Testis (tissue), 2 donors: ENCODE results near the gene GRAMD1B.

ENCODE experiments used
- POLR2A ChIP-seq: fragments of 450-650 bp; IDR thresholded peaks from one replicate; pipeline ENCODE4 v1.6.1; 2017; ENCODE audit warnings: antibody characterized with exemption, mild to moderate bottlenecking, moderate library complexity
- TF ChIP-seq, protein P1 (sequence below), 3 experiments: fragments of 450-650 bp in 2 of 3; fragments of 200-600 bp in 1 of 3; sonication (generic) in 1 of 3; IDR thresholded peaks; one replicate each; pipeline ENCODE4 v1.5.1; 2016 to 2019; ENCODE audit warnings: antibody characterized with exemption in 3 of 3, mild to moderate bottlenecking in 2 of 3, moderate library complexity in 1 of 3

DNA sequence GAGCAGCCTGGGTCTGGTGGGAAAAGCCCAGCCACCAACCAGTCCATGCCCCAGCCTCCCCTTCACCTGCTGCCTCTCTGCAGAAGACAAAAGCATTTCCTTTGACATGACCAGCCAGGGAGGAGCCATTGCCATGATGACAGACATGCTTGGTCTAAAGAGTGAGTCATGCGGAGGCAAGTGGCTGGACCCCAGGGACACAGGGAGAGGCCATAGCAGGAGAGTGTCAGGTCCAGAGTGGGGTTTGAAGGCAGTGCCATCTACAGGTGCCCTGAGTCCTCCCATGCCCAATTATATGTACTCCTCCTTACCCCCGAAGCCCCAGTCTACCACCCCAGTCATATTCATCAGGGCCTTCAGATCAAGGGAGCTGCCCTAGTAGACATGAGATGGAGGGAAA, 157.0 kb downstream of the GRAMD1B start:
- TF ChIP-seq, protein P1, sequence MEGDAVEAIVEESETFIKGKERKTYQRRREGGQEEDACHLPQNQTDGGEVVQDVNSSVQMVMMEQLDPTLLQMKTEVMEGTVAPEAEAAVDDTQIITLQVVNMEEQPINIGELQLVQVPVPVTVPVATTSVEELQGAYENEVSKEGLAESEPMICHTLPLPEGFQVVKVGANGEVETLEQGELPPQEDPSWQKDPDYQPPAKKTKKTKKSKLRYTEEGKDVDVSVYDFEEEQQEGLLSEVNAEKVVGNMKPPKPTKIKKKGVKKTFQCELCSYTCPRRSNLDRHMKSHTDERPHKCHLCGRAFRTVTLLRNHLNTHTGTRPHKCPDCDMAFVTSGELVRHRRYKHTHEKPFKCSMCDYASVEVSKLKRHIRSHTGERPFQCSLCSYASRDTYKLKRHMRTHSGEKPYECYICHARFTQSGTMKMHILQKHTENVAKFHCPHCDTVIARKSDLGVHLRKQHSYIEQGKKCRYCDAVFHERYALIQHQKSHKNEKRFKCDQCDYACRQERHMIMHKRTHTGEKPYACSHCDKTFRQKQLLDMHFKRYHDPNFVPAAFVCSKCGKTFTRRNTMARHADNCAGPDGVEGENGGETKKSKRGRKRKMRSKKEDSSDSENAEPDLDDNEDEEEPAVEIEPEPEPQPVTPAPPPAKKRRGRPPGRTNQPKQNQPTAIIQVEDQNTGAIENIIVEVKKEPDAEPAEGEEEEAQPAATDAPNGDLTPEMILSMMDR (IDR thresholded peaks at IDR 0.05) = no peak
- TF ChIP-seq POLR2A = no peak
